ENCODE data around the gene MICALL2. TPM values are rescaled to one million over a fixed set of nuclear protein-coding genes. Genes with fewer than 3 reads are reported as not detected.
A peak's percentile ranks its signal among the peaks of the same experiment; 100 is the strongest.

MICALL2 gene
- total RNA-seq: 8.1 and 12.4 TPM in 2 replicates

DNA sequence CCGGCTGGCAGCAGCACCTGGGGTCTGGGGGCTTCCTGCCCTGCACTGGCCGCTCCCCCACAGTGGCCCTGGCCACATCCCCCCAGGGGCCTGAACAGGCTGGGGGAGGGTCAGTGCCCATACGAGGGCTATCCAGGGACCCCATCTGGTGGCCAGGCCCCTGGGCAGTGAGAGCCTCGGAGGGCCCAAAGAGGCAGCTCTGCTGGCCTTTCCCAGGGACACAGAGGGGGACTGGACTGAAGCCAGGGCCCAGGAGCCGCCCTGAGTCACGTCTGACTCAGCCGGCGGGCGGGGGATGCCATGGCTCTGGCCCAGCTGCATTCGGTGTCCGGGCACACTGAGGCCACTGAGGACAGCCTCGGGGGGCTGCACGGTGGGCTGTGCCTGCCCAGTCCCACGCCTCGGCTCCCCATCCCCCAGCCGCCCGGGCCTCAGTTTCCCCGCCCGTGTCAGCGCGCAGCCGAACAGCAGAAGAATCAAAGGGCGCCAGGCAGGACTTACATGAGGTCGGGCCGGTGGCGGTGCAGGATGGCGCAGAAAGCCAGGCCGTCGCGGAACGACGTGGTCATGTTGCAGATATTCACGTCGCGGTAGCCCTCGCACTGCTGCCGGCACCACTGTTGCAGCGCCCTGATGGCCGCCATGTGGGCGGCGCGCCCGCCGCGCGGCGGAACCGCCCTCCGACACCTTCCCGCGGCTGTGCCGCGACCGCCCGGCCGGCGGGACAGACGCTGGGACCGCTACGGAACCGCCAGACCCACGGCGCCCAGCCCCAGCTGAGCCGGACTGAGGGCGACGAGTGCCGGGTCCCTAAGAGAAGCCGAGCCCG is at the start of gene MICALL2:
Gene MICALL2 (minus strand): TSS at position 788 of the 829 bp plus-strand sequence. CDS start 144 bp downstream, at position 644.
- peak within 1 kb of the TSS; percentile 76 for H3K4me3 ChIP-seq (ENCODE audit: low read depth, low read length)
- TF ChIP-seq CTCF (conservative IDR thresholded peaks at IDR 0.05; ENCODE audit: low read depth, low read length): no peak
- DNase-seq (ENCODE audit: low read depth): no peak

GRCh38 chr7:1508277-1508758 is 49.0 kb upstream of the MICALL2 start:
- no peak for DNase-seq (ENCODE audit: low read depth)
- TF ChIP-seq CTCF (conservative IDR thresholded peaks at IDR 0.05; ENCODE audit: low read depth, low read length): no peak
- no peak overlapping the region for H3K4me3 ChIP-seq (ENCODE audit: low read depth, low read length)

GRCh38 chr7:1505731-1506550 is 46.7 kb upstream of the MICALL2 start:
- H3K4me3 ChIP-seq (ENCODE audit: low read depth, low read length): no peak overlapping the region
- TF ChIP-seq CTCF (conservative IDR thresholded peaks at IDR 0.05; ENCODE audit: low read depth, low read length): no peak
- DNase-seq (ENCODE audit: low read depth): no peak

GRCh38 chr7:1503816-1504775 is 44.8 kb upstream of the MICALL2 start, which contains the start of gene INTS1:
INTS1 (minus strand) TSS chr7:1504389; CDS start chr7:1503960, 429 bp downstream.
- TF ChIP-seq CTCF (conservative IDR thresholded peaks at IDR 0.05; ENCODE audit: low read depth, low read length): peak; percentile 69
- peak; percentile 30 for DNase-seq (ENCODE audit: low read depth)

DNA sequence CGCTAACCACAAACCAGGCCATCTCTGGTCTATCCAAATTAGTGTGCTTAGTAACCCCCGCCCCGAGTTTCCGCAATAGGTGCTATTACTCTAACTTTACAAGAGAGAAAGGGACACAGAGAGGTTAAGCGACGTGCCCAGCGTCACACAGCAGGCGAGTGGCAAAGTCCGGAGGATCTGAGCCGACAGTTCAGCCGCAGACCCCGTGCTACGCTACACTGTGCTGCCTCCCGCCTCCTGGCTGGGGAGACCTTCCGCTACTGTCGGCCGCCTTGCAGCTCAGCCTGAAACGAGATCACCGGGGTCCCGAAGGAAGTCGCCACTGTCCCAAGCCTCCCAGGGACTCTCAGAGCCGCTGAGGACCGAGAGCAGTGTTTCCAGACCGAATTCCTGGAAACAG is 44.1 kb upstream of the MICALL2 start:
- TF ChIP-seq CTCF (conservative IDR thresholded peaks at IDR 0.05; ENCODE audit: low read depth, low read length): no peak
- peak overlapping the region; percentile 95 for H3K4me3 ChIP-seq (ENCODE audit: low read depth, low read length)
- no peak for DNase-seq (ENCODE audit: low read depth)

More at GRCh38 chr7:1503816-1504775, 44.8 kb upstream of the MICALL2 start, which contains the start of gene INTS1:
- H3K4me3 ChIP-seq (ENCODE audit: low read depth, low read length): peak within 1 kb of the TSS; percentile 95

DNA sequence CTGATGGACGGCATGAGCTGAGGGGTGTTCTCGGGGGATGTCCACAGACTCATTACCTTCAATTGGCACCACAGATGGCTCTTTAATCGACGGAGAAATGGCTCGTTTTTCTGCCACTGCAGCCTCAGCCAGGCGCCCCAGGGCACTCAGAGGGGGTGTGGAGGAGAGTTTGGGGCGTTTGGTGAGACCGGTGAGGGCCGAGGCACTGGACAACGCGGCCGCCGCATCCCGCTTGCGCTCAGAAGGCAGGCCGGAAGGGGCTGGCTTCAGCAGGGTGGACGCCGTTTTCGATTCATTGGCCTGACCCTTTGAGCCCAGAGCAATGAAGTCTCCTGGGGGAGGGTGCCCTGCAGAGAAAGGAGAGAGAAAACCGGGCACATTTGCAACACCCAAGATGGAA is 43.6 kb upstream of the MICALL2 start:
- peak overlapping the region; percentile 95 for H3K4me3 ChIP-seq (ENCODE audit: low read depth, low read length)
- DNase-seq (ENCODE audit: low read depth): no peak
- no peak for TF ChIP-seq CTCF (conservative IDR thresholded peaks at IDR 0.05; ENCODE audit: low read depth, low read length)
